GM10248 (cell line): ENCODE data around the gene ZNF784.
A peak's percentile ranks its signal among the peaks of the same experiment; 100 is the strongest.

ENCODE experiments used
- CTCF ChIA-PET: fragments of 300-600 bp; sonication (Branson Sonifier 250); formaldehyde crosslinking; extraction: SDS; loops from one replicate; lab custom pipeline; 2021; ENCODE audit warnings: antibody characterized with exemption; lab: Yijun Ruan, JAX
- POLR2A ChIA-PET: fragments of 350-650 bp; sonication (Branson Sonifier 250); formaldehyde crosslinking; extraction: SDS; loops from one replicate; lab custom pipeline; 2020; ENCODE audit warnings: antibody characterized with exemption; lab: Yijun Ruan, JAX
- DNase-seq: peaks from one replicate; pipeline ENCODE4 v3.0.0; 2012; ENCODE audit errors: extremely low spot score
- TF ChIP-seq, protein P1 (sequence below): IDR thresholded peaks from 2 replicates; pipeline ENCODE4 v1.5.1; 2012; ENCODE audit warnings: mild to moderate bottlenecking, low read depth; ENCODE audit errors: extremely low read depth, missing control alignments, control extremely low read depth

ZNF784 gene

DNA sequence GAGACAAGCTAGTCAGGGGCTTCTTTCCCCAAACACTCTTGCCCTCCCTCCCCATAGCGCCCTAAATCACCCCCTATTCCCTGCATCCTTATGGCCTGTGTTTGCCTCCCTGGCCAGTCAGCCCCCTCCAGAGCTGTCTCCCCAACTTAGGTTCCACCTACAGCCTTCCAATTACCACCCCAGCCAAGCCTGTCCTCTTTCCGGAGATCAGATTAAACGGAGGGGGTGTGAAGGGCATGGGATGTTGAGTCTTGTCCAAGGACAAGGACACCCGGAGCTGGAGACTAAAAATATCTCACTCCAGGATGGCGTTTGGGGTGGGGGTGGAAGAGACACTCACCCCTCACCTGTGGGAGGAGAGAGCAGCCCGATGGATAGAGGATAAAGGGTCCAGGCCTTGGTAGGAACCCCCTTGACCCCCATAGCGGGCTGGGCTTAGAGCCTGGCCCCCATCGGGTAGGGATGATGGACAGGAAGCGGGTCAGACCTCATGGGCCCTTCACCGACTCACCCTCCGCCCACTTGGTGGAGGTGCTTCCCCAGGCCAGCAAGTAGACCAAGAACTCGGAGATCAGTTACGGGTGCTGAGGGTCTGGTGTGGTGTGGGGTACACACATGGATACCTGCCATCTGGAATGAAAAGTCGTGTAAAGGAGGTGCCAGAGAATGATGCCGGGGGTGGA is 12.9 kb downstream of the ZNF784 start:
- DNase-seq: no peak
- POLR2A ChIA-PET: no interaction called here
- CTCF ChIA-PET: interaction anchor here (1.1 to 2.2 kb wide), 3 partner anchors 11 to 21 kb away, joined by 3 to 11 read pairs (median 4); partner anchors contain the start of gene ZNF784
- TF ChIP-seq, protein P1, sequence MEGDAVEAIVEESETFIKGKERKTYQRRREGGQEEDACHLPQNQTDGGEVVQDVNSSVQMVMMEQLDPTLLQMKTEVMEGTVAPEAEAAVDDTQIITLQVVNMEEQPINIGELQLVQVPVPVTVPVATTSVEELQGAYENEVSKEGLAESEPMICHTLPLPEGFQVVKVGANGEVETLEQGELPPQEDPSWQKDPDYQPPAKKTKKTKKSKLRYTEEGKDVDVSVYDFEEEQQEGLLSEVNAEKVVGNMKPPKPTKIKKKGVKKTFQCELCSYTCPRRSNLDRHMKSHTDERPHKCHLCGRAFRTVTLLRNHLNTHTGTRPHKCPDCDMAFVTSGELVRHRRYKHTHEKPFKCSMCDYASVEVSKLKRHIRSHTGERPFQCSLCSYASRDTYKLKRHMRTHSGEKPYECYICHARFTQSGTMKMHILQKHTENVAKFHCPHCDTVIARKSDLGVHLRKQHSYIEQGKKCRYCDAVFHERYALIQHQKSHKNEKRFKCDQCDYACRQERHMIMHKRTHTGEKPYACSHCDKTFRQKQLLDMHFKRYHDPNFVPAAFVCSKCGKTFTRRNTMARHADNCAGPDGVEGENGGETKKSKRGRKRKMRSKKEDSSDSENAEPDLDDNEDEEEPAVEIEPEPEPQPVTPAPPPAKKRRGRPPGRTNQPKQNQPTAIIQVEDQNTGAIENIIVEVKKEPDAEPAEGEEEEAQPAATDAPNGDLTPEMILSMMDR: no peak

DNA sequence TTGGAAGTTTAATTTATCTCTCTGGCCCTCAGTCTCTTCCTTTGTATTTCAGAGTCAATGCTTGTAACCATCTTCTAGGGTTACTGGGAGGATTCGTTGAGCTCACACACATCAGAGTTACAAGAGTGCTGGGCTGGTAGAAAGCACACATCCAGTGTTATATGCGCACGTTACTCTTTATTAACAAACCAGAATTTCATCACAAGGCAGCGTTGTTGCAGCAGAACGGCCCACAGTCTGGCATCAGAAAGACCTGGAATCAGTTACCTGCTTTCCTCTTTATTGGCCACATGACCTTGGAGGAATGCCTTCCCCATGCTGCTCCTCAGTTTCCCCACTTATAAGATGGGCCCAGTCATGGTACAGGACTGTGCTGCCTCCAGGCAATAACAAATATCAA is 15.0 kb downstream of the ZNF784 start:
- POLR2A ChIA-PET: no interaction called here
- TF ChIP-seq, protein P1: no peak
- CTCF ChIA-PET: interaction anchor here (1.0 to 1.2 kb wide), 3 partner anchors 9 to 24 kb away, joined by 3 to 7 read pairs (median 5); no protein-coding TSS in a partner anchor
- no peak for DNase-seq

DNA sequence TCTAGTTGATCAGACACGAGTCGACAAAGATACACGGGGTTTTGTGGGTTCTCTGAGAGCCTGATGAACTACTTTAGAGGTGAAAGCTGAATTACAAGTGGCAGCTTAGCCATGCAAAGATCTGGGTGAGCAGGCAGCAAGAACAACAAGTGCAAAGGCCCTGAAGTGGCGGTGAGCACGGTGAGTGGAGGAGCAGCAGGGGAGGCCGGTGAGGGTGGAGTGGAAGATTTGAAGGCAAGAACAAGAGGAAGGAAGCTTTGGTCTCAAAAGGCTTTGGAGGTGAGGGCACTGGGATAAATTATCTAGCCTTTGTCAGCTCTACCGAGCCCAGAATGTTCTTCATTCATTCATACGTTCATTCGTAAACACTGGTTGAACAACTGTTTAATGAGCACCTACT is 17.5 kb downstream of the ZNF784 start:
- ChIA-PET CTCF (interaction anchor here (0.6 to 2.7 kb wide), 25 partner anchors 11 to 466 kb away, joined by 3 to 30 read pairs (median 5); partner anchors contain the start of genes U2AF2 and ZNF784), POLR2A (no interaction called here)
- no peak for DNase-seq
- TF ChIP-seq, protein P1: no peak

DNA sequence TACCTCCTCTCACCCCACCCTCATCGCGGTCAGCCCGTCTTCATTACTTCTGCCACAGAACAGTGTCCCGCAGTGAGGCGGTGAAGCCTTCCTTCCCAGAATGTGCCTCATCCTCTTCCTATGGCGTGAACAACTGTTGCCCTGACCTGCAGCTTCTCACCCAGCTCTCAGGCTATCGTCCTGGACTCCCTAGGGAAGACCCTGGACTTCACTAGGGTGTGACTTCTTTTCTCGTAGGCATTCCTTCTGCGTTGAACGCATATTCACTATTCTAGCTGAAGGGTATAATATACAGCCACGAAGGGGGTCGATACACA is 17.9 kb downstream of the ZNF784 start:
- POLR2A ChIA-PET: interaction anchor here (0.6 to 1.1 kb wide), 2 partner anchors 9 to 607 kb away, joined by 3 to 5 read pairs; no protein-coding TSS in a partner anchor
- DNase-seq: no peak
- CTCF ChIA-PET: interaction anchor here (0.6 to 2.7 kb wide), 25 partner anchors 11 to 465 kb away, joined by 3 to 30 read pairs (median 5); partner anchors contain the start of genes U2AF2 and ZNF784
- TF ChIP-seq, protein P1: no peak

DNA sequence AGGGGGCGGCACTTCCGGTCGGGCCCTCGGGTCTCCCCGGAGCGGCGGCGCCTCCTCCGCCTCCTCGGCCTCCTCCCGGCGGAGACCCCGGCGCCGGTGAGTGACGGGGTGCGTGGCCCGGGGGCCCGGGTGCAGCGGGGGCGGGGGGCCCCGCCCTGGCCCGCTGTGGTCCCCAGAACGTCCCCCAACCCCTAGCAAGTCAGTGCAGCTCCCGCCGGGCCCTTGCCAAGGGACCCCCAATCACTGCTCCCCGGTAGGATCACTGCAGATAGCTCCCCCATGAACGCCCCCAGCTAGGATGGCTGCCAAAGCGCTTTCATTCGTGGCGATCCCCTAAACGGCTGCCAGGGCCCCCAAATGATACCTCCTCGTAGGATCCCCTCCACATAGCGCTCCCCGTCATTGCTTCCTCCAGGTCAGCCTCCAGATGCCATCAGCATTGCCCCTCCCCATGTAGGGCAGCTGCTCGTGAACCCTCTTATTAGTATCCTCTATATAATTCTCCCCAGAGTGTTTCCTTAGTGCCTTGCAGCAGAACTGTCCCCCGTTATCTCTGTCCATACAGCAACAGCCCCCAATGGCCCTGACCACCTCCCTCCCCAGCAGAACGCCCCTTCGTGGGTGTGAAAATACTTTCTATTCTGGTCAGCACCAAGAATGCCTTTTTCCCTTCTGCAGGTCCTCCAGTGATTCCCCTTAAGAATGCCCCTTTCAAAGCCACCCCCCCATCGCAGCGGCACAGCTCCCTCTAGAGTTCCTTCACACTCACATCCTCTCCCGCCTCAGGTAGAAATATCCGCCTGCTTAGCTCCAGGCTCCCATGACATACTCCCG is 18.5 kb downstream of the ZNF784 start, which contains the start of gene ZNF865:
ZNF865 (plus strand) TSS at position 11 of the 834 bp plus-strand sequence. CDS start 7,972 bp downstream, outside the sequence.
- ChIA-PET POLR2A (interaction anchor here (0.6 to 2.1 kb wide), 3 partner anchors 9 to 607 kb away, joined by 3 to 7 read pairs (median 5); no protein-coding TSS in a partner anchor), CTCF (interaction anchor here (0.6 to 2.7 kb wide), 25 partner anchors 10 to 465 kb away, joined by 3 to 30 read pairs (median 5); partner anchors contain the start of genes U2AF2 and ZNF784)
- TF ChIP-seq, protein P1: peak; percentile 83
- DNase-seq: peak; percentile 77

DNA sequence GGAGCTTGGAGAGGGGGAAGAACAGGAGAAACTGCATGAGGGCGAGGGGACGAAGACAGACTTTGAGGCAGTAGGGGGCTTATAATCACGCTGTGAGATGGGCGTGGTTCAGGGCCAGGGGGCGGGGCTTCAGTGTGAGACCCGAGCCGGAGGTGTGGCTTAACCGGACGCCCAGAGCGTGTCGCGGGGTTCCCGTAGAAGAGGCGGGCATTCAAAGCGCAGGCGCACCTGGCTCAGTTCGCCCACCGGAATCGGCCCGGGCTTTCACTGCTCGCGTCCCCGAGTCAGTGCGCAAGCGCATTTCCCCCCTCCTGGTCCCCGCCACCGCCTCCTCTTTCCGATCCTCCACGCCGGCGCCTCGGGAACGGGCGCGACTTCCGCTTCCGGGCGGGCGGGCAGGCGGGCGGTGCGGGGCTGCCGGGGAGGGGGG is 19.1 kb downstream of the ZNF784 start:
- ChIA-PET POLR2A (interaction anchor here (1.1 to 2.1 kb wide), 2 partner anchors 10 to 28 kb away, joined by 3 to 7 read pairs; no protein-coding TSS in a partner anchor), CTCF (interaction anchor here (0.8 to 2.7 kb wide), 19 partner anchors 9 to 464 kb away, joined by 3 to 30 read pairs (median 7); partner anchors contain the start of genes U2AF2 and ZNF784)
- TF ChIP-seq, protein P1: no peak
- peak; percentile 96 for DNase-seq
